HG03135 (cell line): ENCODE data around the gene CTNNBL1.

Experiments used
- ATAC-seq: cut with Tn5 transposase; IDR thresholded peaks from one replicate; pipeline ENCODE4 v1.9.1; 2021; ENCODE audit warnings: mild to moderate bottlenecking, moderate library complexity; ENCODE audit not compliant: unreplicated experiment

Gene CTNNBL1

DNA sequence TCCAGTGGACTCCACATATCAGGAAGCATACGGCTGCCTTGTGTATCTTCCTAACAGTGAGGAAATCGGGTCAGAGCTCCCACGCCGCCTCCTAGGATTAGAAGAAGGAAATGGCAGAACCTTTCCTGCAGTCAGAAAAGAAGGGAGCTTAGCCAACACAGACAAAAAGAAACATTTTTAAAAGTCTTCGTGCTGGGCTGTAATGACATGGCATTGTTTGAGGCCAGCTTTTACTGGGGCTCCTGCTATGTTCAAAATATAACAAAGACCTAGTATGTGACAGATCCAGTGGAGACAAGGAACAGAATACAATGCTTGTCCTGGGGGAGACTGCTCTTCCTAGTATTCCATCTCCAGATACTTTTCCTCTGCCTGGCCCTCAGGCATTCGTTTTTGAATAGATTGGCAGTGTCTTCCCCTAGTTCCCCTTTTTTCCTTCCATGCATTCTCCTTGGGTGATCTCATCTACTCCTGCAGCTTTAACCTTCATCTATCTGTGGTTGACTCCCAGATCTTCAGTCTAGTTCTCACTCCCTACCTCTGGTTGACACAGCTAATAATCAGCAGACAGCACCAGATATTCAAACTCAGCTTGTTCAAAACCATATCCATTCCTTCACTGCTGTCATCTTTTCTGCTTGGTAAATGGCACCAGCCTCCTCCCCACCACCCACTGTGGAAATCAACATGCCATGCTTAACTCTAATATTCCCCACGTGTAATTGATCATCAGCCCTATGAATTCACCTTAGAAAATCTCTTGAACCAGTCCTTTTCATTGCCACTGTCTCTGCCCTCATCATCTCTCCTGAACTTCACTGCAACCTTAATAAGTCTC is 114.6 kb downstream of the CTNNBL1 start:
- ATAC-seq = no peak

GRCh38 chr20:37810027-37810426 is 116.2 kb downstream of the CTNNBL1 start:
- no peak for ATAC-seq

DNA sequence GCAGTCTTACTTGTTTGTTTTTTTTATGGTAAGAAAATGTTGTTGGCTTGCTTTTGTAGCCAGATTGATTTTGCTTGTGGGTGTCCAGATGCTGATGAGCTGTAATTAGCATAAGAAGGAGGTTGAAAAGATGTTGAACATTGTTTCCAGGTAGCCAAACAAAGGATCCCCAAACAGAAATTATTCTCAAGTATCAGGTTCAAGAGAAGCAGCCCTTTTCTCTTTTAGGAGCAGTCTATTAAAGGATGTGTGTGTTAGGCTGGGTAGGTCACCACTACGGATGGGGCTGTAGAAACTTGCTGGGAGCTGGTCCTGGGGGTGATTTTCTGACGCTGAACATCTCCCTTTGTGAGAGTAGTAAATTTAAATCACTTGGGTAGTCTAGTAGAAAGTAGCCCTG is 122.2 kb downstream of the CTNNBL1 start:
- no peak for ATAC-seq

- ATAC-seq = no peak
Observed at GRCh38 chr20:37816726-37817125, 122.9 kb downstream of the CTNNBL1 start.

DNA sequence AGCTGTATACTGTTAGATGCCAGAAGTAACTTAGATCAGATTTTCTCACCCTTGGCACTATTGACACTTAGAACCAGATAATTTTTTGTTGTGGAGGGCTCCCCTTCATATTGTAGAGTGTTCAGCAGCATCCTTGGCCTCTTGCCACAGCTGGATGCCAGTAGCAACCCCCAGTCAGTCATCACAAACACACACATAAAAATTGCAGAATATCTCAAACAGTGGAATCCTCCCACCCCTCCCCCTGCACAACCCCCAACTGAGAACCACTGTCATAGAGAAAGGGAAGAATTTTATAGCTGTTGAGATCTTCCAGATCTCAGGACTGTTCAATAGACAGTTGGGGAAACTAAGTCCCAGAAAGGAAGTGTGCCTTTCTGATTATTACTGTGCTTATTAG is 127.9 kb downstream of the CTNNBL1 start:
- no peak for ATAC-seq

DNA sequence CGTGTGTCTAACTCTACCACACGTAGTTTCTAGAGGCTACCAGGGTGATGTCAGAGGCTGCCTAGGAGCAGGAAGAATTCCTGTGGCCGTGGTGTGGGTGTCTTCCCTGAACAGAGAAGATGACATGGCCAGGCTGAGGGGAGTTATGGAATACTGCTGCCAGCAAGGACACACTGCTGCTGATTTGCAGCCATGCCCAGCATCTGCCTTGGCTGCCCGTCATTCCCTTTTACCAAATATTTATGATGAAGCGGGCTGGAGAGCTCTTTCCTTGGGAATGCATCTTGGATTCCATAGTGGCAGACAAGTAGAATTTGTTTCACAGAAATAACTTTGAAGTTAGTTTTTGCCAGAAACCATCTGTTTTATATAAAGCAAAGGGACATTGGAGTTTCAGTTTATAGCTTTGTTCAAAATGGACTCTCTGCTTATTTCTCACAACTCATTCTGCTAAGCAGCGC is 128.3 kb downstream of the CTNNBL1 start:
- no peak for ATAC-seq

DNA sequence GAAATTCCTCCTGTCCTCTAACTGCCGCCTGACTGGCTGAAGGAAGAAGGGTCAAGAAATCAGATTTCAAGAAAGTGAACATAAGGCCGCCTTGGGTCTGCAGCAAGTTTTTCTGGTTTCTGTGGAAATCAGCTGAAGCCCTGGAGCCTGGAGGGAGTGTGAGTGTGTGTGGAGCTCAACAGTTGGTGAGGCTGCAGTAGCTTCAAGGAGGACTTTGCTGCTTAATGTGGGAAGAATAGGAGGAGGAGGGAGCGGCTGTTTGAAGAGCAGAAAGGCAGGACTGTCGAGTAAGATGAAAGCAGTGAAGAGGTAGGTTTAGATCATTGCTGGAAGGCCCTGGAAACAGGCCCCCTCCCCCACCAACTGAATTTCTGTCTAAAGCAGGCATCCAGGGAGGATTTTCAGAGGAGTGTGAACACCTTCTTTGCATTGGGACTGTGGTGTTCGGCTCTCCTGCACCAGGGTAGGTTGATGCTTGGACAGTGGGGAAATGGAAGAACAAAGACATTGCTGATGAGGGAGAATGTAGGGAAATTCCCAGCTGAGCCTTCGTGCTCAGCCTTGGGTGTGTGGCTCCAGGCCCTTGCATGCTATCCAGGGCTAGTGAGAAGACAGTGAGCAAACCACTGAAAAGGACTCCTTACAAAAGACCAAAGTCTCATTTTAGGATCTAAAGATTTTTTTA is 129.6 kb downstream of the CTNNBL1 start:
- no peak for ATAC-seq

DNA sequence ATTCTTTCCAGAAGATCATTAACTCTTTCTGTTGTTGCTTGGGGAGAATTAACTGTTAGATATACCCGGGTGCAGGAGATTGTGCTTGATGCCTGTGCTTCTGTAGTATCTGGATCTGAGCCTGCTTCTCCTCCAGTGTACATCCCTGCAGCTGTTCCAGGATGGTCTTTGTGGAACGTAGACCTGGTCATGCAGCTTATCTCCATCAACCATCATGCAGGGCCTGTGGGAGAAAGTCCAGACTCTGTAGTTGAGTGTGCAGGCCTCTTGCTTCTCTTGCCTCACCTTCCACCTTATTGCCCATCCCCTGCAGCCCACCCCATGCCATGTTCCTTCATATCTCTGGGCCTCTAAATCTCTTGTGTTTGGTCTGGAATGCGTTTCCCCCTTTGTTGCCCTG is 133.8 kb downstream of the CTNNBL1 start:
- no peak for ATAC-seq

GRCh38 chr20:37828684-37829083 is 134.9 kb downstream of the CTNNBL1 start:
- ATAC-seq = no peak

DNA sequence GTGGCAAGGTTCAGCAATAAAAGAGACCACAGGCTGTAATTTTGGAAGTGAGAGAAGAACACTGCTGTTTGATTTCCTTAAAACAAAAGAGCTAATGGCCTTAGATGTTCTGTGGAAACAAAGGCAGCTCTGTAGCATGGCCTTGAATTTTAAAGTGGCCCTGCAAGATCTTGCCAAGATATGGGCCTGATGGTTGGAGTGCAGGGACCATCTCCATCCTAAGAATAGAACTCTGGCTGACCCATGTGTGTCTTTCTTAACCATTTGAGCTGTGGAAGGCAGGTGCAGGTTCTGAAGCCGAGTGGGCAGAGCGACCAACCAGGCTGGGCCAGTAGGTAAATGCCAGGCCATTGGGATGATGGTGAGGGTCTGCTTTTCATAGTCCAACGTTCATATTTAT is 135.3 kb downstream of the CTNNBL1 start:
- ATAC-seq = no peak

DNA sequence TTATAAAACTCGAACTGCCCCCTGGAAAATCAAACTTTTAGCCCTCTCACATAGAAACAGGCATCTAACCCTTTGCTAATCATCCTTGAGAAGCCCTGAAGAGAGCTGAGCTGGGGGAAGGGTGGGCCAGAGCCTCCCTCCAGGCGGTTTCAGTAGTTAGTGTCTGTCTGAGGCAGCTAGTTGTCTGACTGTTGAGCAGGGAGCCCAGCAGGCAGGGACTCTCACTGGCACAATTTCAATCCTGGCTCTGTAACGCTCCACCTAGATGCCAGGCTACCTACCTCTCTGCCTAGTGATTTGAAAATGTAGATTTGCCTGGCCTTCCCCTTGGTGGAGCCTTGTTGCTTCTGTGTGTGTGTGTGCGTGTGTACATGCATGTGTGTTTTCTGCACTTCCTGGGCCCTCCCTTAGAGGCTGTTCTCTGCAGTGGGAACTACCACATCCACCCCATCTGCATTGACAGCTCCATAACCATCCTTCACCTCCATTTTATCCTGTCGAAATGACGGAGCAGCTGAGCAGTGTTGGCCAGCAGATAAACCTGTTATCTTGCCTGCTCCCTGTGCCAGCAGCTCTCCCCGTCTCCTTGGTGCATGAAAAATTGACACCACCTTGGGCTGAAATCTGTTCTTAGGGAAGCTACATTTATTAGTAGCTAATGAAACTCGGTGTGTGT is 139.5 kb downstream of the CTNNBL1 start:
- no peak for ATAC-seq

- ATAC-seq = no peak
Observed at GRCh38 chr20:37836926-37837325, 143.1 kb downstream of the CTNNBL1 start.

DNA sequence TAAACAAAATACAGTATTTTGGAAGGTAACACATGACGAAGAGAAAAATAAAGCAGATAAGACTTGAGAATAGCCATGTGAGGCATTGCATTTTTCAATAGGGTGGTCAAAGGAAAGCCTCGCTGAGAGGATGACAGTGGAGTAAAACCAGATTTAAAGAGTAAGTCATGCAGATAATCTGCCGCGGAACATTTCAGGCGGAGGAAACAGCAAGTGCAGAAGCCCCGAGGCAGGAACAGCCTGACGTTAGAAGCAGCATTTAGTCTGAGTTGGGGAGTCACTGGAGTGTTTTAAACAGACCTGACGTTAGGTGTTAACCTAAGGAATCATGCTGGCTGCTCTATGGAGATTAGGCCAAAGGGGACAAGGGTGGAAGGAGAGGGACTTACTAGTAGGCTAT is 144.1 kb downstream of the CTNNBL1 start:
- no peak for ATAC-seq

- no peak for ATAC-seq
Observed at GRCh38 chr20:37838769-37839431, 145.1 kb downstream of the CTNNBL1 start.

GRCh38 chr20:37839432-37839827 is 145.6 kb downstream of the CTNNBL1 start:
- no peak for ATAC-seq

- ATAC-seq = no peak
Observed at GRCh38 chr20:37839955-37840354, 146.1 kb downstream of the CTNNBL1 start.

DNA sequence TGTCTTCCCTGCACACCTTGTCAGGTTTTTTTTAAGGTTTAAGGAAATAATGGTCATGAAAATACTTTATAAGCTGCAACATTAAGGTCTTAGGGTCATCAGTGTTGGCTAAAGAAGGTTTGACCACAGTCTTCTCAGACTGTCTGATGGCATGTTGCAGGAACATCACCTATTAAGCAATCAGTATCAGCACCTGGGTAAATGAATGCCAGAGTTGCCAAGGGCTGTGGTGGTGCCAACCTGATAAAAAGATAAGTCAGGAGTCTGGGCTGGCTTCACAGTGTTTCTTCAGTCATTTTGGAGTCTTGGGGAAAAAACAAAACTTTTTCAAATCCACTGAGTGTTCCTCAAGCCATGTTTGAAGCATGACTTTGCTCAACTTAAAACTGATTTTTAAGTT is 147.6 kb downstream of the CTNNBL1 start:
- ATAC-seq = no peak

DNA sequence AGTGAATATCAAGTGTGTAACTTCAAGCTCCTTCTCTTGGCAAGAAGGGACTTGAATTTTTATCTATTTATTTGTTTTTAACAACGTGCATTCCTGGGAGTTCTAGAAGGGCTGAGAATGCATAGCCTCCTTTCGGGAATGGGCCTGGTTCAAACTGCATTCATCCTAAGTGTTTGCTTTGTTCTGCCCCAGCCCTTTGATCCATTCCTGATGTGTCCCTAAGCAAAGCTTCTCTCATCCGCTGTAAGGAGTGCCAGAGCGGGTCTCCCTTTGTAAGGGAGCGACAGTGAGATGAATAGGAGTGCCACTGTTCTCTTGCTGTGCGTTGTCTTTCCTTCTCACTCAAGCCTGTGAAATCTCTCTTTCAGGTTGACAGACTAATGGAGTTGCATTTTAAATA is 148.1 kb downstream of the CTNNBL1 start:
- no peak for ATAC-seq

- ATAC-seq = no peak
Observed at GRCh38 chr20:37845241-37845681, 151.4 kb downstream of the CTNNBL1 start.

GRCh38 chr20:37845878-37846277 is 152.0 kb downstream of the CTNNBL1 start:
- ATAC-seq = no peak

DNA sequence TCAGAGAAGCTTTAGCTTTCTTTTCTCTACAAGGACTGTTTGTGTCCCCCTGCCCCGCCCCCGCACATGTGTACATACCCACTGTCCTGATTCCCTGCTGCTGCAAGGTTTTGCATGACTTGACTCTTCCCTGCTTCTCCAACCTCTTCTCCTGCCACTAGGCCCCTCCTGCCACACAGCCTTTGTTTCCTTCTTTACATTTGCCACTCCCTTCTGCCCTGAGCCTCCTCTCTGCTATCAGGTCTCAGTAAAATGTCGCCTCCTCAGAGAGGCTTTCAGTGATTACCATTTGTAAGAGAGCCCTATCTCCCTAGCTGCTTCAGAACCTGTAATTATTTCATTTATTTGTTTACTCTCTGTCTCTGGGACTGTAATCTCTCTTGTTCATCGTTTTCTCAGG is 152.7 kb downstream of the CTNNBL1 start:
- no peak for ATAC-seq
